H9 (cell line): ENCODE results near the gene SERINC3. TPM values are rescaled to one million over a fixed set of nuclear protein-coding genes. Genes with fewer than 3 reads are reported as not detected.

Experiments
- DNase-seq: peaks from one replicate; pipeline ENCODE4 v3.0.0-alpha.2; 2017
- H2AFZ ChIP-seq: one replicate; pipeline ENCODE4 v1.6.1; 2013; ENCODE audit warnings: mild to moderate bottlenecking, low read length, control low read depth, moderate library complexity
- H2AK5ac ChIP-seq: 2 replicates; pipeline ENCODE4 v1.6.1; 2013; ENCODE audit warnings: low read length, control low read depth, mixed read lengths; ENCODE audit not compliant: insufficient read length
- H2BK120ac ChIP-seq: one replicate; pipeline ENCODE4 v1.6.1; 2013; ENCODE audit warnings: low read depth, mild to moderate bottlenecking, low read length, control low read depth, inconsistent platforms; ENCODE audit not compliant: poor library complexity, severe bottlenecking
- H2BK12ac ChIP-seq: 2 replicates; pipeline ENCODE4 v1.6.1; 2013; ENCODE audit warnings: low read length, control low read depth, mixed read lengths, low read depth; ENCODE audit not compliant: insufficient read length
- H2BK15ac ChIP-seq: 2 replicates; pipeline ENCODE4 v1.6.1; 2013; ENCODE audit warnings: low read depth, low read length, control low read depth
- H2BK20ac ChIP-seq: one replicate; pipeline ENCODE4 v1.6.1; 2013; ENCODE audit warnings: low read depth, mild to moderate bottlenecking, low read length, control low read depth, inconsistent platforms; ENCODE audit not compliant: poor library complexity, severe bottlenecking
- H2BK5ac ChIP-seq: 2 replicates; pipeline ENCODE4 v1.6.1; 2013; ENCODE audit warnings: low read length, control low read depth, mixed read lengths; ENCODE audit not compliant: insufficient read length
- H3K14ac ChIP-seq: 2 replicates; pipeline ENCODE4 v1.6.1; 2013; ENCODE audit warnings: low read length, control low read depth; ENCODE audit not compliant: insufficient read depth
- H3K18ac ChIP-seq: 2 replicates; pipeline ENCODE4 v1.6.1; 2013; ENCODE audit warnings: low read depth, mild to moderate bottlenecking, mixed read lengths, low read length, control low read depth; ENCODE audit not compliant: insufficient read length
- H3K23ac ChIP-seq: 2 replicates; pipeline ENCODE4 v1.6.1; 2013; ENCODE audit warnings: low read length, control low read depth, mixed read lengths, low read depth; ENCODE audit not compliant: insufficient read length
- H3K23me2 ChIP-seq: 2 replicates; pipeline ENCODE4 v1.6.1; 2013; ENCODE audit warnings: low read depth, mild to moderate bottlenecking, mixed read lengths, low read length, control low read depth; ENCODE audit not compliant: insufficient read length, poor library complexity, severe bottlenecking
- H3K27ac ChIP-seq: 2 replicates; pipeline ENCODE4 v1.5.1; 2013; ENCODE audit warnings: low read length, control low read depth, mixed read lengths, low read depth; ENCODE audit not compliant: insufficient read length
- H3K27me3 ChIP-seq: 2 replicates; pipeline ENCODE4 v1.6.1; 2013; ENCODE audit warnings: low read length, control low read depth, inconsistent platforms; ENCODE audit not compliant: insufficient read depth
- H3K4ac ChIP-seq: 2 replicates; pipeline ENCODE4 v1.6.1; 2013; ENCODE audit warnings: low read depth, mild to moderate bottlenecking, control low read depth, inconsistent platforms, low read length, moderate library complexity
- H3K4me1 ChIP-seq: 2 replicates; pipeline ENCODE4 v1.6.1; 2013; ENCODE audit warnings: low read length, control low read depth, inconsistent platforms; ENCODE audit not compliant: insufficient read depth
- H3K4me2 ChIP-seq: 2 replicates; pipeline ENCODE4 v1.6.1; 2013; ENCODE audit warnings: low read length, control low read depth, mixed read lengths; ENCODE audit not compliant: insufficient read length, insufficient read depth
- H3K56ac ChIP-seq: 2 replicates; pipeline ENCODE4 v1.6.1; 2013; ENCODE audit warnings: low read depth, mild to moderate bottlenecking, mixed read lengths, low read length, control low read depth; ENCODE audit not compliant: insufficient read length
- H3K79me1 ChIP-seq: 2 replicates; pipeline ENCODE4 v1.6.1; 2013; ENCODE audit warnings: low read depth, mild to moderate bottlenecking, moderate library complexity, low read length, control low read depth, inconsistent platforms; ENCODE audit not compliant: insufficient read depth, poor library complexity, severe bottlenecking
- H3K79me2 ChIP-seq: 2 replicates; pipeline ENCODE4 v1.6.1; 2013; ENCODE audit warnings: low read length, control low read depth, inconsistent platforms; ENCODE audit not compliant: insufficient read depth
- H3K9ac ChIP-seq: 2 replicates; pipeline ENCODE4 v1.6.1; 2013; ENCODE audit warnings: low read length, control low read depth, mixed read lengths; ENCODE audit not compliant: insufficient read length; ENCODE audit errors: extremely low read depth
- H3K9me3 ChIP-seq: one replicate; pipeline ENCODE4 v1.6.1; 2013; ENCODE audit warnings: low read depth, low read length, inconsistent platforms; ENCODE audit not compliant: control insufficient read depth
- H3T11ph ChIP-seq: one replicate; pipeline ENCODE4 v1.6.1; 2013; ENCODE audit warnings: mild to moderate bottlenecking, low read length, control low read depth, inconsistent platforms
- H4K20me1 ChIP-seq: one replicate; pipeline ENCODE4 v1.6.1; 2013; ENCODE audit not compliant: control insufficient read depth, insufficient read length, insufficient read depth
- H4K5ac ChIP-seq: 2 replicates; pipeline ENCODE4 v1.6.1; 2013; ENCODE audit warnings: low read depth, mild to moderate bottlenecking, mixed read lengths, low read length, control low read depth; ENCODE audit not compliant: insufficient read length
- H4K8ac ChIP-seq: replicated peaks from 2 replicates; pipeline ENCODE4 v1.6.1; 2013; ENCODE audit warnings: low read length, control low read depth, mixed read lengths, low read depth; ENCODE audit not compliant: insufficient read length
- H4K91ac ChIP-seq: 2 replicates; pipeline ENCODE4 v1.6.1; 2013; ENCODE audit warnings: low read depth, mild to moderate bottlenecking, moderate library complexity, mixed read lengths, low read length, control low read depth; ENCODE audit not compliant: insufficient read length
- H3K27ac Mint-ChIP-seq, 3 experiments: 2 replicates in 2 of 3; 3 replicates in 1 of 3; pipeline ENCODE4 v1.8.0; 2020 to 2021; ENCODE audit warnings: mixed read lengths in 3 of 3, mild to moderate bottlenecking in 1 of 3, moderate library complexity in 1 of 3
- H3K27me3 Mint-ChIP-seq: 2 replicates; pipeline ENCODE4 v1.8.0; 2021; ENCODE audit warnings: low read depth, mild to moderate bottlenecking, moderate library complexity, mixed read lengths
- H3K36me3 Mint-ChIP-seq, 3 experiments: 2 replicates in 2 of 3; 3 replicates in 1 of 3; pipeline ENCODE4 v1.8.0; 2020 to 2021; ENCODE audit warnings: low read depth in 3 of 3, mixed read lengths in 3 of 3; ENCODE audit not compliant: insufficient read depth in 1 of 3
- H3K4me1 Mint-ChIP-seq, 2 experiments: 2 replicates each; pipeline ENCODE4 v1.8.0; 2020; ENCODE audit warnings: mixed read lengths in 2 of 2
- H3K4me3 Mint-ChIP-seq, 2 experiments: 2 replicates in 1 of 2; 3 replicates in 1 of 2; pipeline ENCODE4 v1.8.0; 2020 to 2021; ENCODE audit warnings: mild to moderate bottlenecking in 2 of 2, mixed read lengths in 2 of 2, moderate library complexity in 1 of 2
- H3K9me3 Mint-ChIP-seq, 2 experiments: 2 replicates in 1 of 2; 3 replicates in 1 of 2; pipeline ENCODE4 v1.8.0; 2020; ENCODE audit warnings: mild to moderate bottlenecking in 2 of 2, mixed read lengths in 2 of 2, moderate library complexity in 1 of 2
- CTCF ChIP-seq: fragments of 200-600 bp; sonication (generic); conservative IDR thresholded peaks from 3 replicates; pipeline ENCODE4 v1.8.0; 2021; ENCODE audit warnings: antibody characterized with exemption, mild to moderate bottlenecking
- WGBS: extraction: QIAGEN DNeasy Blood & Tissue Kit; methylation state at CpG from one replicate; pipeline ENCODE4 v1.1.7; 2013; ENCODE audit warnings: missing lambda C conversion rate, low lambda C conversion rate, mixed read lengths; ENCODE audit not compliant: insufficient read length; ENCODE audit errors: extremely low coverage; 5-methylcytosine and 5-hydroxymethylcytosine counted together
- total RNA-seq: library from RNA; stranded (reverse); gene quantifications from 2 replicates; pipeline ENCODE4 v1.2.1, GENCODE V29; 2021

The SERINC3 gene
- total RNA-seq, 1 experiment from 2014 or later = 41.5 TPM

- no CpG with 5 or more reads among the region's 5 CpGs for WGBS
- no peak overlapping the region for H3K4me3 Mint-ChIP-seq
These were observed 22.4 kb upstream of the SERINC3 start for GRCh38 chr20:44544263-44544662.

More at GRCh38 chr20:44544263-44544662, 22.4 kb upstream of the SERINC3 start:
- Histone ChIP-seq H3K4ac (no peak overlapping the region), H3K14ac (no peak overlapping the region), H4K20me1 (no peaks in the 10 kb centered on the region), H4K5ac (no peak overlapping the region), H3K27ac (no peak overlapping the region), H2BK20ac (no peak overlapping the region), H3K79me1 (no peaks in the 10 kb centered on the region), H2AK5ac (no peak overlapping the region), H3K4me2 (no peak overlapping the region), H2BK12ac (no peak overlapping the region), H3K56ac (no peak overlapping the region), H3T11ph (no peak overlapping the region), H3K4me1 (no peaks in the 10 kb centered on the region; the same call in 1 of the 2 replicates), H3K27me3 (no peaks in the 10 kb centered on the region), H2BK120ac (no peak overlapping the region), H4K8ac (no peak overlapping the region), H3K23me2 (no peaks in the 10 kb centered on the region), H2BK5ac (no peak overlapping the region), H3K9me3 (no peaks in the 10 kb centered on the region), H4K91ac (no peak overlapping the region), H2BK15ac (no peak overlapping the region), H2AFZ (no peak overlapping the region), H3K18ac (no peak overlapping the region), H3K9ac (no peak overlapping the region), H3K79me2 (0 out of 2 replicates have a peak, but pooled peaks cover 2% of the 10 kb centered on the region), H3K23ac (no peak overlapping the region)
- no peak for TF ChIP-seq CTCF
- Mint-ChIP-seq H3K27ac (0 out of 7 replicates have a peak overlapping the region, but pooled peaks of 1 of the 3 experiments have one; percentile 65), H3K36me3 (no peaks in the 10 kb centered on the region), H3K4me1 (peaks cover 8% of the 10 kb centered on the region in 2 experiments), H3K9me3 (no peaks in the 10 kb centered on the region), H3K27me3 (no peaks in the 10 kb centered on the region)
- DNase-seq = no peak
